Osteocyte (in vitro differentiated cells): ENCODE data around the gene PITX1. TPM values are rescaled to one million over a fixed set of nuclear protein-coding genes. Genes with fewer than 3 reads are reported as not detected.

ENCODE experiments used
- DNase-seq: peaks from one replicate; pipeline ENCODE4 v3.0.0; 2021; ENCODE audit warnings: mixed read lengths; ENCODE audit not compliant: unreplicated experiment; ENCODE audit errors: extremely low spot score
- H3K27ac Mint-ChIP-seq: one replicate; pipeline ENCODE4 v1.8.0; 2021; ENCODE audit warnings: mild to moderate bottlenecking, mixed read lengths; ENCODE audit not compliant: unreplicated experiment
- H3K27me3 Mint-ChIP-seq: one replicate; pipeline ENCODE4 v1.8.0; 2021; ENCODE audit warnings: mixed read lengths; ENCODE audit not compliant: unreplicated experiment
- H3K36me3 Mint-ChIP-seq: one replicate; pipeline ENCODE4 v1.8.0; 2021; ENCODE audit warnings: mixed read lengths; ENCODE audit not compliant: unreplicated experiment
- H3K4me1 Mint-ChIP-seq: one replicate; pipeline ENCODE4 v1.8.0; 2021; ENCODE audit warnings: mixed read lengths; ENCODE audit not compliant: unreplicated experiment
- H3K4me3 Mint-ChIP-seq: one replicate; pipeline ENCODE4 v1.8.0; 2021; ENCODE audit warnings: mild to moderate bottlenecking, moderate library complexity, mixed read lengths; ENCODE audit not compliant: unreplicated experiment
- H3K9me3 Mint-ChIP-seq: one replicate; pipeline ENCODE4 v1.8.0; 2021; ENCODE audit warnings: mixed read lengths; ENCODE audit not compliant: unreplicated experiment
- total RNA-seq: library from RNA; stranded (reverse); gene quantifications from 2 replicates; pipeline ENCODE4 v1.2.1, GENCODE V29; 2021
- TF ChIP-seq, protein P1 (sequence below): fragments of 200-600 bp; sonication (generic); IDR thresholded peaks from 2 replicates; pipeline ENCODE4 v1.5.0; 2021; ENCODE audit warnings: antibody characterized with exemption, mild to moderate bottlenecking, moderate library complexity

PITX1 gene
- total RNA-seq, 1 donor from 2014 or later, result 0.13 TPM

DNA sequence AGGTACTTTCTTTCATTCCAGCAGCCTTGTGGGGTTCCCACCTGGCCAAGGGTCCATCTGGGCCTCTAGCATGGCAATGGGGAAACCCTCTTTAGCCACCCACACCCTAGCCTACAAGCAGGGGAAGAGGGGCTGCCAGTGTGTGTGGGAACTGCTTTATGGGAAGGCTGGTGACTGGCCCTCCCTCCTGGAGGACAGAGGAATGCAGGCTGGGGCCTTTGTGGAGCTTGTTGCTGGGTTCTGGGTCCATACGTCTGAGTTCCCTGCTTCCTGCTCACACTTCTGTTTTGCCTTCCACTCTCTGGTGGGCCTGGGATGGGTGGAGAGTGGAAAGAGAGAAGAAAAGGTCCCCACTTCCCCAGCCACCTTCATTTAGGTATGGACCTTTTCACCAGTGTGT lies 14.9 kb upstream of the PITX1 start:
- Mint-ChIP-seq H3K4me3 (no peak overlapping the region), H3K27ac (no peak overlapping the region), H3K27me3 (peaks cover 81% of the 10 kb centered on the region)

DNA sequence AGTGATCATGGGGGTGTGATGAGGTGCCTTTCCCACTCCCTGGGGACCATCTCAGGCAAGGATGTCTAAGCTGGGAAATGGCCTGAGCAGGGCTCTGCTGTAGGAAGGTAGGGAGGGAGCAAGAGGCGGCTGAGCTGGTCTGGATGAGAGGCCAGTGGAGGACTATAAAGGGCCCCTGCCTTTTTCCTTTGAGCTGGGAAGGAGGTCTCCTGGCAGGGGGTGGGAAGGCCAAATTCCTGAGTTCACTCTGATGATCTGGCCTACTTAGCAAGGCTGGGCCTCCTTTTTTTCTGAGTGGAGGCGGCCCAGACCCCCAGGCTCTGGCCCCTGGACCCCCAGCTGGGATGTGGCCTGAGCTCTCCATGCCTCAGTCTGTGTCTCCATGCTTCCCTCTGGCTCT lies 14.3 kb upstream of the PITX1 start:
- DNase-seq, result no peak
- Mint-ChIP-seq H3K36me3 (no peaks in the 10 kb centered on the region), H3K4me3 (no peak overlapping the region), H3K27me3 (peaks cover 83% of the 10 kb centered on the region), H3K4me1 (no peaks in the 10 kb centered on the region), H3K9me3 (no peaks in the 10 kb centered on the region), H3K27ac (no peak overlapping the region)
- TF ChIP-seq, protein P1, sequence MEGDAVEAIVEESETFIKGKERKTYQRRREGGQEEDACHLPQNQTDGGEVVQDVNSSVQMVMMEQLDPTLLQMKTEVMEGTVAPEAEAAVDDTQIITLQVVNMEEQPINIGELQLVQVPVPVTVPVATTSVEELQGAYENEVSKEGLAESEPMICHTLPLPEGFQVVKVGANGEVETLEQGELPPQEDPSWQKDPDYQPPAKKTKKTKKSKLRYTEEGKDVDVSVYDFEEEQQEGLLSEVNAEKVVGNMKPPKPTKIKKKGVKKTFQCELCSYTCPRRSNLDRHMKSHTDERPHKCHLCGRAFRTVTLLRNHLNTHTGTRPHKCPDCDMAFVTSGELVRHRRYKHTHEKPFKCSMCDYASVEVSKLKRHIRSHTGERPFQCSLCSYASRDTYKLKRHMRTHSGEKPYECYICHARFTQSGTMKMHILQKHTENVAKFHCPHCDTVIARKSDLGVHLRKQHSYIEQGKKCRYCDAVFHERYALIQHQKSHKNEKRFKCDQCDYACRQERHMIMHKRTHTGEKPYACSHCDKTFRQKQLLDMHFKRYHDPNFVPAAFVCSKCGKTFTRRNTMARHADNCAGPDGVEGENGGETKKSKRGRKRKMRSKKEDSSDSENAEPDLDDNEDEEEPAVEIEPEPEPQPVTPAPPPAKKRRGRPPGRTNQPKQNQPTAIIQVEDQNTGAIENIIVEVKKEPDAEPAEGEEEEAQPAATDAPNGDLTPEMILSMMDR, result no peak

More for the DNA sequence above, 14.9 kb upstream of the PITX1 start:
- TF ChIP-seq, protein P1, result no peak
- H3K36me3 Mint-ChIP-seq, result no peaks in the 10 kb centered on the region
- no peaks in the 10 kb centered on the region for H3K9me3 Mint-ChIP-seq
- DNase-seq, result no peak
- no peaks in the 10 kb centered on the region for H3K4me1 Mint-ChIP-seq

DNA sequence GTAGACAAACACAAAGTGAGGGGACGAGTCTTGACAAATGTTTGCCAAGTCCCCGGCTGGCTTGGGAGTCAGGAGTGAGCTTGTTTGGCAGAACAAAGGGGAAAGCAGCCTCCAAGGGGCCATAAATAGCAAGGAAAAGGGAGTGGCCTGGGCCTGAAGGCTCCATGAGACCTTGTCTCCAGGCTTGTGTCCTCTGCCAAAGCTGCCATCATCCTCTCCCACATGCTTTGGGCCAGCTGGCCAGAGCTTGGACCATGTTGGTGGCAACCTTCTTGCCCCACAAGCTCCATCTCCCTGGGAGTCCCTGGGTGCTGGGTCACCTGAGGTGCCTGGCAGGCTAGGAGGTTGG lies 13.3 kb upstream of the PITX1 start:
- H3K27me3 Mint-ChIP-seq, result peaks cover 85% of the 10 kb centered on the region
- no peaks in the 10 kb centered on the region for H3K4me1 Mint-ChIP-seq
- TF ChIP-seq, protein P1, result no peak
- no peak overlapping the region for H3K4me3 Mint-ChIP-seq
- H3K9me3 Mint-ChIP-seq, result no peaks in the 10 kb centered on the region
- H3K36me3 Mint-ChIP-seq, result no peaks in the 10 kb centered on the region
- no peak for DNase-seq
- H3K27ac Mint-ChIP-seq, result no peak overlapping the region

DNA sequence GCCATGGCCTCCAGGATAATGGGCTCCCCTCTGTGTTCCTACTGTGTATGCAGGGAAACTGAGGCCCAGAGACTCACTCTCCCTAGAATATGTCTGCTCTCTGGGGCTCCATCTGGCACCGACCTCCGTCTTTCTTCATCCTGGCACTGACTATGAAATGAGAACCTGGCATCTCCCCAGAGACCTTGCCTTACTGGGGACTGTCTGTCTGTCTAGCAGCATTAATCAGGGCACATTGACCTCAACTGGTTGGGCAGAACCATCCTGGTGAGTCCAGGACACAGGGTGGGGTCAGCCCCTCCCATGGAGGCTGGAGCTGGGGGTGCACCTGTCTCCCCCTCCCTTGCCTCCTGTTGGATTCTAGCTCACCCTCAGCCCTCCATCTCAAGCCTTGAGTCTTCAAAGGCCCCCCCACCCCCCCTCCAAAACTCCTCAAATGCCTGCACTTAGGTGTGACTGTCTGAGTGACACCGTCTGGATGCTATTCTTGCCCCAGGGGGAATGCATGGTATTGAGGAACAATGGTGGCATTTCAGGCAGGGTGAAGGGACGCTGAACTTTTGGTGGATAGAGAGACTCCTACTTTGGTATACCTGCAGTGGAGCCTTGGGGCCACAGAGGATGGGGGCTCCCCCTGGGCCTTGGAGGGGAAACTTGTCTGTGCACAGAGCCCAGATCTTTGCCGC lies 12.8 kb upstream of the PITX1 start:
- no peak for DNase-seq
- Mint-ChIP-seq H3K27me3 (peaks cover 84% of the 10 kb centered on the region), H3K9me3 (no peaks in the 10 kb centered on the region)

DNA sequence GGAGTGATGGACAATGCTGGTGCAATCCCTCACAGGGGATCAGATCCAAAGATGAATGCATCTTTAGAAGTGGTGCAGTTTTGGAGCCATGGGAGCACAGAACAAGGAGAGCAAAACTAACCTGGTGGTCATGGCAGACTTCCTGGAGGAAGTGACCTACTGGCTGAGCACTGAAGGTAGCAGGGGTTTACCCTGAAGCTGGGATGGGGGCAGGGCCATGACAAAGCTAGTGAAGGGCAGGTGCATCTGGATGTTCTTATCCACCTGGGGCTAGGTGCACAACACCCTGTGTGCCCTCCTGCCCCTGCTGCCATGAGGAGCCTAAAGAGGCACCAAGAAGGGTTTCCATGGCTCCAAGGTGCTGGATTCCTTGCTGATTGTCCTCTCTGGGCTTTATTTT lies 11.5 kb upstream of the PITX1 start:
- H3K4me1 Mint-ChIP-seq, result no peaks in the 10 kb centered on the region

More for the DNA sequence above, 12.8 kb upstream of the PITX1 start:
- TF ChIP-seq, protein P1, result no peak
- H3K4me1 Mint-ChIP-seq, result no peaks in the 10 kb centered on the region
- no peaks in the 10 kb centered on the region for H3K36me3 Mint-ChIP-seq
- no peak overlapping the region for H3K4me3 Mint-ChIP-seq
- no peak overlapping the region for H3K27ac Mint-ChIP-seq

More for the DNA sequence above, 11.5 kb upstream of the PITX1 start:
- Mint-ChIP-seq H3K27me3 (peaks cover 84% of the 10 kb centered on the region), H3K9me3 (no peaks in the 10 kb centered on the region), H3K27ac (no peak overlapping the region), H3K36me3 (no peaks in the 10 kb centered on the region), H3K4me3 (no peak overlapping the region)
- DNase-seq, result no peak
- TF ChIP-seq, protein P1, result no peak
